ENCODE measurements around the gene WDR76.

- TF ChIP-seq, protein P1, sequence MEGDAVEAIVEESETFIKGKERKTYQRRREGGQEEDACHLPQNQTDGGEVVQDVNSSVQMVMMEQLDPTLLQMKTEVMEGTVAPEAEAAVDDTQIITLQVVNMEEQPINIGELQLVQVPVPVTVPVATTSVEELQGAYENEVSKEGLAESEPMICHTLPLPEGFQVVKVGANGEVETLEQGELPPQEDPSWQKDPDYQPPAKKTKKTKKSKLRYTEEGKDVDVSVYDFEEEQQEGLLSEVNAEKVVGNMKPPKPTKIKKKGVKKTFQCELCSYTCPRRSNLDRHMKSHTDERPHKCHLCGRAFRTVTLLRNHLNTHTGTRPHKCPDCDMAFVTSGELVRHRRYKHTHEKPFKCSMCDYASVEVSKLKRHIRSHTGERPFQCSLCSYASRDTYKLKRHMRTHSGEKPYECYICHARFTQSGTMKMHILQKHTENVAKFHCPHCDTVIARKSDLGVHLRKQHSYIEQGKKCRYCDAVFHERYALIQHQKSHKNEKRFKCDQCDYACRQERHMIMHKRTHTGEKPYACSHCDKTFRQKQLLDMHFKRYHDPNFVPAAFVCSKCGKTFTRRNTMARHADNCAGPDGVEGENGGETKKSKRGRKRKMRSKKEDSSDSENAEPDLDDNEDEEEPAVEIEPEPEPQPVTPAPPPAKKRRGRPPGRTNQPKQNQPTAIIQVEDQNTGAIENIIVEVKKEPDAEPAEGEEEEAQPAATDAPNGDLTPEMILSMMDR (IDR thresholded peaks at IDR 0.05) = no peak
- no peak for TF ChIP-seq POLR2A (IDR thresholded peaks at IDR 0.05)
Observed at GRCh38 chr15:43911235-43911781, 84.5 kb downstream of the WDR76 start.

All from adrenal gland (tissue), 5 donors.